Stimulated activated CD8-positive, alpha-beta memory T cell treated with anti-CD3 and anti-CD28 coated beads, Interleukin-7, amount 100 ng/mL, for 4 hours (primary cell): ENCODE data around the gene XPNPEP2.

Experiments used
- DNase-seq, 2 donors: peaks; one replicate each; pipeline ENCODE4 v3.0.0-alpha.2; 2020; ENCODE audit warnings: low read depth in 2 of 2

XPNPEP2 gene

GRCh38 chrX:129749069-129749468 lies 10.3 kb downstream of the XPNPEP2 start:
- no peak for DNase-seq

GRCh38 chrX:129750971-129751370 lies 12.2 kb downstream of the XPNPEP2 start:
- no peak for DNase-seq

- DNase-seq, result no peak
Observed at GRCh38 chrX:129754056-129755024, 15.6 kb downstream of the XPNPEP2 start.

GRCh38 chrX:129755779-129756650 lies 17.2 kb downstream of the XPNPEP2 start:
- no peak for DNase-seq

GRCh38 chrX:129759576-129760061 lies 20.8 kb downstream of the XPNPEP2 start:
- DNase-seq, result peak in 1 of 2 donors; percentile 34

GRCh38 chrX:129760155-129760554 lies 21.4 kb downstream of the XPNPEP2 start:
- DNase-seq, result no peak

GRCh38 chrX:129760981-129761380 lies 22.2 kb downstream of the XPNPEP2 start:
- no peak for DNase-seq

- DNase-seq, result no peak
Observed at GRCh38 chrX:129761596-129761995, 22.8 kb downstream of the XPNPEP2 start.

- no peak for DNase-seq
Observed at GRCh38 chrX:129762448-129762847, 23.7 kb downstream of the XPNPEP2 start.

- no peak for DNase-seq
Observed at GRCh38 chrX:129763666-129764065, 24.9 kb downstream of the XPNPEP2 start.

- DNase-seq, result no peak
Observed at GRCh38 chrX:129768186-129768585, 29.4 kb downstream of the XPNPEP2 start.

- DNase-seq, result no peak
Observed at GRCh38 chrX:129768586-129769466, 30.0 kb downstream of the XPNPEP2 start.

- peak; percentile 67 to 69 for DNase-seq
Observed at GRCh38 chrX:129769467-129770154, 30.8 kb downstream of the XPNPEP2 start.

- DNase-seq, result peak in 1 of 2 donors; percentile 28
Observed at GRCh38 chrX:129771266-129771995, 32.7 kb downstream of the XPNPEP2 start.

GRCh38 chrX:129772796-129773431 lies 34.1 kb downstream of the XPNPEP2 start:
- DNase-seq, result peak in 1 of 2 donors; percentile 36

GRCh38 chrX:129773649-129774458 lies 35.1 kb downstream of the XPNPEP2 start:
- no peak for DNase-seq

- peak in 1 of 2 donors; percentile 66 for DNase-seq
Observed at GRCh38 chrX:129777218-129778030, 38.6 kb downstream of the XPNPEP2 start.
